ENCODE measurements around the gene TRIM66.

- TF ChIP-seq CTCF (IDR thresholded peaks at IDR 0.05; ENCODE audit: low read depth, low read length) = no peak
- TF ChIP-seq MAX (IDR thresholded peaks at IDR 0.05; ENCODE audit: low read depth, low read length) = no peak
- no peak for TF ChIP-seq POLR2A (IDR thresholded peaks at IDR 0.05; ENCODE audit: extremely low read depth, insufficient read length)
Observed at GRCh38 chr11:8685306-8685705, 2.8 kb upstream of the TRIM66 start.

Measured in NB4 (cell line).